IPS DF 6.9 (cell line): ENCODE results near the gene TLR5.

ENCODE experiments used
- DNase-seq: peaks from one replicate; pipeline ENCODE4 v3.0.0-alpha.2; 2013; ENCODE audit warnings: low read depth, low spot score
- H3K27ac ChIP-seq: one replicate; pipeline ENCODE4 v1.5.1; 2013; ENCODE audit warnings: low read length, control low read depth
- H3K27me3 ChIP-seq: 2 replicates; pipeline ENCODE4 v1.6.1; 2013; ENCODE audit warnings: mild to moderate bottlenecking, low read length; ENCODE audit not compliant: control insufficient read depth, insufficient read depth
- H3K36me3 ChIP-seq: 2 replicates; pipeline ENCODE4 v1.6.1; 2013; ENCODE audit warnings: low read length; ENCODE audit not compliant: control insufficient read depth, insufficient read depth
- H3K4me1 ChIP-seq: 2 replicates; pipeline ENCODE4 v1.6.1; 2013; ENCODE audit warnings: low read length; ENCODE audit not compliant: control insufficient read depth, insufficient read depth
- H3K4me3 ChIP-seq: 2 replicates; pipeline ENCODE4 v1.5.1; 2013; ENCODE audit warnings: mild to moderate bottlenecking, low read length
- H3K9me3 ChIP-seq: 2 replicates; pipeline ENCODE4 v1.6.1; 2013; ENCODE audit warnings: low read length, inconsistent platforms; ENCODE audit not compliant: control insufficient read depth, insufficient read depth
- WGBS: extraction: QIAGEN DNeasy Blood & Tissue Kit; methylation state at CpG from one replicate; pipeline ENCODE4 v1.1.7; 2013; ENCODE audit warnings: mixed read lengths, missing lambda C conversion rate; ENCODE audit not compliant: insufficient read length, insufficient coverage; 5-methylcytosine and 5-hydroxymethylcytosine counted together

Gene TLR5

GRCh38 chr1:223142795-223143536 is at the start of gene TLR5:
Gene TLR5, minus strand, starts transcription at chr1:223143248. Its CDS starts 30,217 bp downstream, at chr1:223113031.
- H3K4me3 ChIP-seq: peak within 1 kb of the TSS; percentile 48; the same call in 1 of the 2 replicates
- DNase-seq: peak; percentile 55
- WGBS: no CpG with 5 or more reads among the region's 63 CpGs
- H3K36me3 ChIP-seq: no peaks in the 10 kb centered on the region
- H3K27me3 ChIP-seq: no peaks in the 10 kb centered on the region
- H3K27ac ChIP-seq: no peak within 1 kb of the TSS
- no peaks in the 10 kb centered on the region for H3K9me3 ChIP-seq
- no peaks in the 10 kb centered on the region; the same call in 1 of the 2 replicates for H3K4me1 ChIP-seq

GRCh38 chr1:223189903-223190724 is 47.1 kb upstream of the TLR5 start:
- H3K27me3 ChIP-seq: no peaks in the 10 kb centered on the region
- no peaks in the 10 kb centered on the region for H3K9me3 ChIP-seq
- no peaks in the 10 kb centered on the region for H3K4me1 ChIP-seq
- no peak overlapping the region for H3K4me3 ChIP-seq
- H3K27ac ChIP-seq: no peak overlapping the region
- no peak for DNase-seq
- no CpG with 5 or more reads among the region's 10 CpGs for WGBS
- no peaks in the 10 kb centered on the region for H3K36me3 ChIP-seq

- H3K4me3 ChIP-seq: no peak overlapping the region
- no peaks in the 10 kb centered on the region for H3K4me1 ChIP-seq
- no peaks in the 10 kb centered on the region for H3K36me3 ChIP-seq
- no peak for DNase-seq
- no peaks in the 10 kb centered on the region for H3K9me3 ChIP-seq
- H3K27ac ChIP-seq: no peak overlapping the region
- WGBS: no CpG with 5 or more reads among the region's 4 CpGs
- no peaks in the 10 kb centered on the region for H3K27me3 ChIP-seq
Measured at GRCh38 chr1:223189525-223189902, 46.5 kb upstream of the TLR5 start.

GRCh38 chr1:223188618-223189356 is 45.7 kb upstream of the TLR5 start:
- Histone ChIP-seq H3K9me3 (no peaks in the 10 kb centered on the region), H3K4me1 (no peaks in the 10 kb centered on the region), H3K27ac (no peak overlapping the region), H3K27me3 (no peaks in the 10 kb centered on the region), H3K4me3 (no peak overlapping the region), H3K36me3 (no peaks in the 10 kb centered on the region)
- no CpG with 5 or more reads among the region's 5 CpGs for WGBS
- DNase-seq: no peak

- Histone ChIP-seq H3K27ac (no peak overlapping the region), H3K27me3 (no peaks in the 10 kb centered on the region), H3K4me3 (no peak overlapping the region), H3K36me3 (no peaks in the 10 kb centered on the region), H3K9me3 (no peaks in the 10 kb centered on the region), H3K4me1 (no peaks in the 10 kb centered on the region)
- WGBS: no CpG with 5 or more reads among the region's 3 CpGs
- no peak for DNase-seq
Measured at GRCh38 chr1:223186800-223187199, 43.8 kb upstream of the TLR5 start.

GRCh38 chr1:223183268-223183862 is 40.3 kb upstream of the TLR5 start:
- Histone ChIP-seq H3K4me1 (no peaks in the 10 kb centered on the region), H3K27me3 (no peaks in the 10 kb centered on the region), H3K9me3 (no peaks in the 10 kb centered on the region), H3K36me3 (no peaks in the 10 kb centered on the region), H3K4me3 (no peak overlapping the region), H3K27ac (no peak overlapping the region)
- DNase-seq: no peak
- WGBS: no CpG with 5 or more reads among the region's 9 CpGs

GRCh38 chr1:223180731-223181321 is 37.8 kb upstream of the TLR5 start:
- Histone ChIP-seq H3K9me3 (no peaks in the 10 kb centered on the region), H3K27me3 (no peaks in the 10 kb centered on the region), H3K36me3 (no peaks in the 10 kb centered on the region), H3K4me1 (no peaks in the 10 kb centered on the region), H3K27ac (no peak overlapping the region), H3K4me3 (no peak overlapping the region)
- no CpG with 5 or more reads among the region's 5 CpGs for WGBS
- no peak for DNase-seq

- WGBS: no CpG with 5 or more reads among the region's 1 CpG
- no peak for DNase-seq
- Histone ChIP-seq H3K4me1 (no peaks in the 10 kb centered on the region), H3K27ac (no peak overlapping the region), H3K9me3 (no peaks in the 10 kb centered on the region), H3K4me3 (no peak overlapping the region), H3K36me3 (no peaks in the 10 kb centered on the region), H3K27me3 (no peaks in the 10 kb centered on the region)
Measured at GRCh38 chr1:223179786-223180185, 36.7 kb upstream of the TLR5 start.

- H3K9me3 ChIP-seq: no peaks in the 10 kb centered on the region
- no peaks in the 10 kb centered on the region for H3K36me3 ChIP-seq
- H3K4me1 ChIP-seq: no peaks in the 10 kb centered on the region
- DNase-seq: no peak
- no peak overlapping the region for H3K4me3 ChIP-seq
- no CpG with 5 or more reads among the region's 3 CpGs for WGBS
- no peak overlapping the region for H3K27ac ChIP-seq
- no peaks in the 10 kb centered on the region for H3K27me3 ChIP-seq
Measured at GRCh38 chr1:223179280-223179679, 36.2 kb upstream of the TLR5 start.

- Histone ChIP-seq H3K36me3 (no peaks in the 10 kb centered on the region), H3K27me3 (no peaks in the 10 kb centered on the region), H3K4me1 (no peaks in the 10 kb centered on the region), H3K27ac (no peak overlapping the region), H3K9me3 (no peaks in the 10 kb centered on the region), H3K4me3 (no peak overlapping the region)
- DNase-seq: no peak
- WGBS: no CpG with 5 or more reads among the region's 5 CpGs
Measured at GRCh38 chr1:223177681-223178080, 34.6 kb upstream of the TLR5 start.
